ENCODE measurements around the gene OFD1.

The OFD1 gene

DNA sequence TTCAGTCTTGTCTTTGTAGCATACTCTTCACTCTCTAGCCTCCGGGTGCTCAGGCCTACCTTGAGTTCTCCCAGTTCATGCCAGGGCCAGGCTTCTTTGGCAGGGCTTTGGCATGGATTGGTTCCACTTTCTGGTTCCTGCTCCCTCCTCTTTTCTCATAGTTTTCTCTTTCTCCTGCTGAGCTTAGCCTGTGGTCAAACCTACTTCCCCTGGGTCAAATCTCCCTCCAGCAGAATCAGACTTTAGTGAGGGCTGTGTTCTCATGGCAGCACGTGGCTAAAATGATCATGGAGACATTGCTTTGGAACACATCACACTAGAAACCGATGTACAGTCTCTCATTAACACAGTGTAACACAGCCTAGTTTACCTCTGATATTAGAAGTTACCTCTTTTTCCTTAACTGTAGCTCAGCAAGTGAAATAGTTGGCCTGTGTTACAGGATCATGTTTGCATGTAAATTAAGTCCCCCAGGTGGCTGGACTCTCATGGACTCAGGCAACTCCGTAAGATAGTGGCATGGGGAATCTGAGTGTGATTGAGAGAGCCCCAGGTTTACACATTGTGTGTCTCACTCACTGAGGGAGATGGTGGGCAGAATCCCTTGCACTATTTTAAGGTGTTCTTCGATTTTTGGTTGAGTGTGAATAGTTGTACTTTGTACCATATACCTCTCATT is 32.3 kb upstream of the OFD1 start:
- Histone ChIP-seq H3K27me3 (ENCODE audit: control insufficient read depth, insufficient read depth, low read length) (no peaks in the 10 kb centered on the region), H3K36me3 (ENCODE audit: control insufficient read depth, insufficient read depth, low read length) (no peaks in the 10 kb centered on the region), H3K27ac (no peak overlapping the region), H3K4me3 (ENCODE audit: low read depth, low read length) (no peak overlapping the region), H2AFZ (no peak overlapping the region), H3K9me3 (ENCODE audit: control insufficient read depth, low read length) (no peaks in the 10 kb centered on the region), H3K79me2 (peaks cover 17% of the 10 kb centered on the region), H3K4me1 (peaks cover 5% of the 10 kb centered on the region), H3K9ac (no peak overlapping the region), H3K4me2 (ENCODE audit: low read length) (no peak overlapping the region)
- TF ChIP-seq, protein P1, sequence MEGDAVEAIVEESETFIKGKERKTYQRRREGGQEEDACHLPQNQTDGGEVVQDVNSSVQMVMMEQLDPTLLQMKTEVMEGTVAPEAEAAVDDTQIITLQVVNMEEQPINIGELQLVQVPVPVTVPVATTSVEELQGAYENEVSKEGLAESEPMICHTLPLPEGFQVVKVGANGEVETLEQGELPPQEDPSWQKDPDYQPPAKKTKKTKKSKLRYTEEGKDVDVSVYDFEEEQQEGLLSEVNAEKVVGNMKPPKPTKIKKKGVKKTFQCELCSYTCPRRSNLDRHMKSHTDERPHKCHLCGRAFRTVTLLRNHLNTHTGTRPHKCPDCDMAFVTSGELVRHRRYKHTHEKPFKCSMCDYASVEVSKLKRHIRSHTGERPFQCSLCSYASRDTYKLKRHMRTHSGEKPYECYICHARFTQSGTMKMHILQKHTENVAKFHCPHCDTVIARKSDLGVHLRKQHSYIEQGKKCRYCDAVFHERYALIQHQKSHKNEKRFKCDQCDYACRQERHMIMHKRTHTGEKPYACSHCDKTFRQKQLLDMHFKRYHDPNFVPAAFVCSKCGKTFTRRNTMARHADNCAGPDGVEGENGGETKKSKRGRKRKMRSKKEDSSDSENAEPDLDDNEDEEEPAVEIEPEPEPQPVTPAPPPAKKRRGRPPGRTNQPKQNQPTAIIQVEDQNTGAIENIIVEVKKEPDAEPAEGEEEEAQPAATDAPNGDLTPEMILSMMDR (IDR thresholded peaks at IDR 0.05), result no peak

DNA sequence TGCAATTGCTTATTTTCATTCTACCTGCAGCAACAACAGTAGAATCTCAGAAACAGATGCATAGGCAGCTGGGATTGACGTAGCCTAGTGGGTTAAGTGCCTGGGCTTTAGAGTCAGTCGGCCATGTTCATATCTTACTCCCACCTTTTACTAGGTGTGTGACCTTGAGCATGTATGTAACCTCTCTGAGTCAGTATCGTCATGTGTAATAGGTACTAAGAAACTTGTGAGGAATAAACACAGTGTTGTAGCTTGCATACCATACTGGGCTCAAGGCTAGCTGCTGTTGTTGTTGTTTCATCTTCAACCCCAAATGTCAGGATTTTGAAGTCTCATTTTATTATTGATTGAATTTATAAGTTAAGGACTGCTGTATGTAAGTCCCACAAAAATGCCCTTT is 31.4 kb upstream of the OFD1 start:
- H3K27ac ChIP-seq, result no peak overlapping the region
- no peaks in the 10 kb centered on the region for H3K36me3 ChIP-seq (ENCODE audit: control insufficient read depth, insufficient read depth, low read length)
- H3K4me2 ChIP-seq (ENCODE audit: low read length), result no peak overlapping the region
- H2AFZ ChIP-seq, result no peak overlapping the region
- H3K79me2 ChIP-seq, result peaks cover 17% of the 10 kb centered on the region
- TF ChIP-seq, protein P1 (IDR thresholded peaks at IDR 0.05), result no peak
- no peak overlapping the region for H3K4me3 ChIP-seq (ENCODE audit: low read depth, low read length)
- no peak overlapping the region for H3K9ac ChIP-seq
- H3K9me3 ChIP-seq (ENCODE audit: control insufficient read depth, low read length), result no peaks in the 10 kb centered on the region
- peaks cover 5% of the 10 kb centered on the region for H3K4me1 ChIP-seq
- no peaks in the 10 kb centered on the region for H3K27me3 ChIP-seq (ENCODE audit: control insufficient read depth, insufficient read depth, low read length)

DNA sequence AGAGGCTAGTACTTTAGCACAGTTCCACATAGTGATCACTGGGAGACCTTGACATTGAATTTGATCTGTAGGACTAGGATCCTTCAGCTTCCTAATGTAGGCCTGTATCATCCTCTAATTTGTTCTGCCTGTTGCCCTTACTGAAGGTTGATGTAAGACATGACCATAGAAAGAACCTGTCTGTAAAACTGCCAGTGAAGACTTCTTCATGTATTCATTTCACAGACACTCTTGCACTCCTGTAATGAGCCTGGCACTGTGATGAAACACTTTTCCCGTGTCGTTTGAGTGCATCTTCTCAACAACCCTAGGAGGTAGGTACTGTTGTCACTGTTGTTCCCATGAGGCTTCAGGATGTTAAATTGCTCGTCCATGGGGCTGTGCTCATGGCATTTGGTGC is 31.0 kb upstream of the OFD1 start:
- H3K36me3 ChIP-seq (ENCODE audit: control insufficient read depth, insufficient read depth, low read length), result no peaks in the 10 kb centered on the region
- no peak overlapping the region for H2AFZ ChIP-seq
- peaks cover 5% of the 10 kb centered on the region for H3K4me1 ChIP-seq
- peaks cover 17% of the 10 kb centered on the region for H3K79me2 ChIP-seq
- H3K27me3 ChIP-seq (ENCODE audit: control insufficient read depth, insufficient read depth, low read length), result no peaks in the 10 kb centered on the region
- H3K4me2 ChIP-seq (ENCODE audit: low read length), result no peak overlapping the region
- no peak overlapping the region for H3K4me3 ChIP-seq (ENCODE audit: low read depth, low read length)
- H3K9ac ChIP-seq, result no peak overlapping the region
- no peaks in the 10 kb centered on the region for H3K9me3 ChIP-seq (ENCODE audit: control insufficient read depth, low read length)
- TF ChIP-seq, protein P1 (IDR thresholded peaks at IDR 0.05), result no peak
- no peak overlapping the region for H3K27ac ChIP-seq

DNA sequence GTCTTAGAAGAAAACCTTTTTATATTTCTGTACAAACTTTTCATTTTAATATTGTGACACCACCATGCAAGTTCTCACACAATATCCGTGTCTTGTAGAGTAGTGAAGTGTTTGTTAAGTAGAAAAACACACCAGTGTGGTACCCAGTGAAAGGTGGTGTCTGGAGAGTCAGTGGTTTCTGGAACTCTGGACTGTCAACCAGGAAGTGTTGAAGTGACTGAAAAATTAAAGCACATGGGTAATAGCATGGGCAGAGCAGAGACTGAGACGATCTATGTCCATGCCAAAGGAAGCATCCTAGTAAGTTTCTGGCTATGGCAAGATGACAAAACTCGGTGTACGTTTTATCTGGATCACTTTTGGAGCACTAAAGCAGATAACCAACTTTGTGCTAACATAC is 23.4 kb upstream of the OFD1 start:
- H3K4me3 ChIP-seq (ENCODE audit: low read depth, low read length), result no peak overlapping the region
- H2AFZ ChIP-seq, result no peak overlapping the region
- TF ChIP-seq, protein P1 (IDR thresholded peaks at IDR 0.05), result no peak
- H3K4me2 ChIP-seq (ENCODE audit: low read length), result no peak overlapping the region
- no peaks in the 10 kb centered on the region for H3K9me3 ChIP-seq (ENCODE audit: control insufficient read depth, low read length)
- H3K79me2 ChIP-seq, result no peaks in the 10 kb centered on the region
- no peaks in the 10 kb centered on the region for H3K36me3 ChIP-seq (ENCODE audit: control insufficient read depth, insufficient read depth, low read length)
- H3K9ac ChIP-seq, result no peak overlapping the region
- H3K27me3 ChIP-seq (ENCODE audit: control insufficient read depth, insufficient read depth, low read length), result no peaks in the 10 kb centered on the region
- H3K4me1 ChIP-seq, result no peaks in the 10 kb centered on the region
- H3K27ac ChIP-seq, result no peak overlapping the region

DNA sequence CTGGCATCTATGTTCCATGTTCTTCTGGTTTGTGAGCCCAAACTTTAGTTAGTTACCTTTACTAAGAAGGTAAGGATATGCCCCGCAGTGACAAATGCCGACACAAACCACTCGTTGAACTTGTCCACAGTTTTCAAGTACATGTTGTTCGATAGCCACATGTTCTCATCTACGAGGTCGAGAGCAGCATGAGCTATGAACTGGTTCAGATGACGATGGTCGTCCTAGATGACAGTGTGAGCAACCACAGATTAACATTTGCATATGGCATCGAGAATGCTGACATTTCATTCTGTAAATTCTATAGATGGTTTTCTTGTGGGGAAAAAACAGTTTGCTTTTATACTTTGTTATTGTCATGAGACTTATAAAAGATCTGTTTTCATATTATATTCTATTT is 18.1 kb upstream of the OFD1 start:
- Histone ChIP-seq H3K36me3 (ENCODE audit: control insufficient read depth, insufficient read depth, low read length) (no peaks in the 10 kb centered on the region), H3K27me3 (ENCODE audit: control insufficient read depth, insufficient read depth, low read length) (no peaks in the 10 kb centered on the region), H3K9me3 (ENCODE audit: control insufficient read depth, low read length) (no peaks in the 10 kb centered on the region), H3K79me2 (no peaks in the 10 kb centered on the region), H3K27ac (no peak overlapping the region), H3K9ac (no peak overlapping the region), H2AFZ (no peak overlapping the region), H3K4me2 (ENCODE audit: low read length) (no peak overlapping the region), H3K4me1 (peaks cover 4% of the 10 kb centered on the region), H3K4me3 (ENCODE audit: low read depth, low read length) (no peak overlapping the region)
- TF ChIP-seq, protein P1 (IDR thresholded peaks at IDR 0.05), result no peak

All from parathyroid adenoma (tissue), 2 donors.